Umbilical cord (tissue), 2 donors: Measurements from ENCODE around the gene CYTH4. TPM values are rescaled to one million over a fixed set of nuclear protein-coding genes. Genes with fewer than 3 reads are reported as not detected.

Source experiments
- DNase-seq: peaks from one replicate; pipeline ENCODE4 v3.0.0-alpha.2; 2015; ENCODE audit warnings: low spot score
- total RNA-seq: library from RNA; depleted of rRNA; stranded (reverse); fragments of >200 nt; gene quantifications from one replicate; pipeline ENCODE4 v1.2.3, GENCODE V29; 2014; ENCODE audit warnings: low replicate concordance; ENCODE audit not compliant: insufficient read depth

Gene CYTH4
- total RNA-seq, 1 donor from 2014 or later, result 44.8 TPM

DNA sequence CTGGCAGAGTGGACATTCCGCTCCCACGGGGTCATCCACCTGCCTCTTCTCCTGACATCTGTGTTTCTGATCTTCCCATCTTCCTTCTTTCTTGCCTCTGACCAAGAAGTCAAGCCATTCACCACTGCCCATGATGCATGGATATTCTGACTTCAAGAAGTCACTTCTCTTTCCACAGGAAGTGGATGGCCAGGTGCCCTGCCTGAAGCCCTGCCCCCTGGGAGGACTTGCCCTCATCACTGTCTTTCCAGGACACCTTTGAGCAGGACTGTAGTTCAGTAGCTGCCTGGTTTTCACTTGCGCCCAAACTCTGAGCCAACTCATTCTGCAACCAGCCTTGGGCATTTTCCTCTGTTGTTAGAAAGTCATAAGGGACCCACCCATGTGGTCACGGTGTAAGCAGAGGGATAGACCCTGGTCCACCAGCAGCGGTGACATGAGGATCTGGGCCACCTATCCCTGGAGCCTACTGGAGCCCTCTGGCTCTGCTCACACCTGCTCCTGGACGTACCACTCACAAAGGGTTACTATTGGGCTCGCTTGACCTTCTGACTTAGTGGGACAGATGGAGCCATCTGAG is 6.9 kb downstream of the CYTH4 start:
- no peak for DNase-seq

DNA sequence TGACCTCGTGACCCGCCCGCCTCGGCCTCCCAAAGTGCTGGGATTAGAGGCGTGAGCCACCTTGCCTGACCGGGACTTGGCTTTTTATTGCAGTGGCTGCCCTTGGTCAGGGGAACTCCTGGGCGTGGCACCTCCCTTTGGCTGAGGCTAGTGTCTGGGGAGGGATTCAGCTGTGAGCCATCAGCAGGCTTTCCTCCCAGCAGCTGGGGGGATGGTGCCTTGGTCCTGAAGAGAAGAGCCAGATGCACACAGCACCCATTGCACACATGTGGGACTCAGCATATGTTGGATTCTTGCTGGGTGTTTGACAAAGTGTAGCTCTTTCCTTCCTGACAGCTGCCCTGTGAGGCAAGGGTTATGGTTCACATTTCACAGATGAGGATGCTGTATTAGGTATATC is 8.4 kb downstream of the CYTH4 start:
- DNase-seq, result peak; percentile 53

DNA sequence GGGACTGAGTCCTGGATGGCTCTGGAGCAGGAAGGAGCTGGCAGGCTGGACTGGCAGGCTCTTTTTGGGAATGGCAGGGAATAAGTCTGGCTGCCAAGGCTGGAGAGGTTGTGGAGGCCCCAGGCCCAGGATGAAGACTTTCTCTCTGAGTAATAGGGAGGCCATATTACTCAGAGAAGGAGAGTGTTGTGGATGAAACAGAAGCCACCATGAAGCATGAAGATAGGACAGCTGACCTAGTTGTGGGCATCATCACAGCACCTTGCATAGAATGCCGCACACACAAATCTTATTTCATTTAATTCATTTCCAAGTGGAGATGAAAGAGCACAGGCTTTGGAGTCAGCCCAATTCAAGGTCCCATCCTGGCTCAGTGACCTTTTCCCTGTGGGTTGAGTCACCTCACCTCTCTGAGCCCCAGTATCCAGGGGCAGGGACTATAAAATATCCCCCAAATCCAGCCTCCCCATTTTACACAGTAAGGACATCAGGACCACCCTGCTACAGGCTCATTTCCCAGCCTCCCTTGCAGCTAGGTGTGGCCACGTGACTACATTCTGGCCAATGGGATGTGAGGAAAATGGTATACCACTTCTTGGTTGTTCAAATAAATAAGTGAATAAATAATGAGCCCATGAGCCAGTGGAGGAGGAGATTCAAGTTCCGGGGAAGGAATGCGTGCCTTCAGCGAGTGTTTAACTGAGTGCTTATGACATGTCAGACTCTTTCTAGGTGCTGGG is 9.4 kb downstream of the CYTH4 start:
- DNase-seq, result no peak

DNA sequence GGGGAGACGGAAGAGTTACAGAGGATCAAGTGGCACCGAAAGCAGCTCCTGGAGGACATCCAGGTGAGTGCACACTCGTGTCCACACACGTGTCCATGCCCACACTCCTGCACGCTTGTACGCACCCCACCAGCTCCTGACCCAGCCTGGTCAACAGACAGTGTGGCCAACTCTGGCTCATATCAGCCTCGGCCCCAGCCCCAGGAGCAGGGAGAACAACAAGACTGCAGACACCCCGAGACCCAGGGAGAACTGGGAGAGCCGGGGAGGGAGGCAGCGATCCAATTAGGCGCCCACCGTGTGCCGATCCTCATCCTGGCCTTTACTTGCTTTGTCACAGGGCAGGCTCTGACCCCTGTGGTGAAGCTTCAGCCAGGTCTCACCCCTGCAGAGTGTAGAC is 10.3 kb downstream of the CYTH4 start:
- DNase-seq, result no peak

DNA sequence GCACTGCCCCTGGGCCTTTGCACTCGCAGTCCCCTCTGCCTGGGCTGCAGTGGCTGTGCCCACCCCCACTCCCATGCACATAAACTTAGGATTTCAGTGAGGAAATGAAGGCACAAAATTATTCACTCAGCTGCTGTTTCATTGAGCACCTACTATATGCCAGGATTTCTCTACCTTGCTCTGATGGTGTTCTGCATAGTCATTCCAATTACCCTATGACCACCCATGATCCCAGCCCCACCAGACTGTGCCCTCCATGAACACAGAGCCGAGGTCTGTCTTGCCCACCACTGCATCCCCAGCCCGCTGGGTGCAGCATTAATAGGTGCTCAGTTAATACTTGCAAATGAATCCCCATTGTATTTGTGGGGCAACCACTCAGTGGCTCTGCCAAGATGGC is 10.9 kb downstream of the CYTH4 start:
- no peak for DNase-seq

DNA sequence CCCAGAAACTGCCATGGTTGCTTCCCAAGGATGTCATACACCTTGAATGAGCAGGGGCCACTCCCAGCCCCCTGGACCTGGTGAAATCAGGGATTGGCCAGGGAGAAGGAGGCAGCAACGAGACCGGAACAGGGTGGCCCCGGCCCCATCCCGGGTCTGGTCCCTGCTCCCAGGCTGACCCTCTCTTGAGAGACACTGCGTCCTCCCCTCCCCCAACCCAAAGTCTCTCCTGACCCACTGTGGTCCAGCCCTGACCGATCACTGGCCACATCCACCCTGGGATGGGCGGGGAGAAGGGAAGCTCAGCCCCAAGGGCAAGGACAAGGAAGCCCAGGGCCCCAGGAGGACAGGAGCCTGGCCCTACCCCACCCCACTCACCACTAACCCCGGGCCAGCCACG is 12.4 kb downstream of the CYTH4 start:
- DNase-seq, result no peak

DNA sequence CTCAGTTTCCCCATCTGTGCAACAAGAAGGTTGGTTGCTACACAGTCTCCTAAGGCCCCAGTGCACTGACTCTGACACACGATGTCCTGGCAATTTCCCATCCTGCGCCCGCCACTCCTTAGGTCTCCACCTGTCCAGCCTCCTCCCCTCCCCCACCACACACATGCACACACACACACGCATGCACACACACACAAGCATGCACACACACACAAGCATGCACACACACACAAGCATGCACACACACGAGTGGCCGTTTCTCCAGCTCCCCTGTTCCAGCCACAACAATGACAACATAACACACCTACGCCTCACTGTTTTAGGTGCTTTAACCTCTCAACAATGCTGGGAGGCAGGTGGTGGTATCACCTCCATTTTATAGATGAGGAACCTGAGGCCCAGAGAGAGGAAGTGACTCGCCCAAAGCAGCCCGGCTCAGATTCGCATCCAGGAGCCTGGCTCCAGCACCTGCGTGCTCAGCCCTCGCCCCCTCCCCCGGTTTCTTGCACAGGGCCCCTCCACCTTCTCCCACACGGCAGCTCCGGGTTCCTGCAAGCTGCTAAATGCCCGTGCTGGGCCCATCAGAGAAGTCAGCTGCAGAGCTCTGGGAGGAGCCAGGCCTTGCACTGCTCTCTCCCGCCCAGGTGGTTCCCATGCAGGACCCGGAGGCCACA is 13.0 kb downstream of the CYTH4 start:
- no peak for DNase-seq

DNA sequence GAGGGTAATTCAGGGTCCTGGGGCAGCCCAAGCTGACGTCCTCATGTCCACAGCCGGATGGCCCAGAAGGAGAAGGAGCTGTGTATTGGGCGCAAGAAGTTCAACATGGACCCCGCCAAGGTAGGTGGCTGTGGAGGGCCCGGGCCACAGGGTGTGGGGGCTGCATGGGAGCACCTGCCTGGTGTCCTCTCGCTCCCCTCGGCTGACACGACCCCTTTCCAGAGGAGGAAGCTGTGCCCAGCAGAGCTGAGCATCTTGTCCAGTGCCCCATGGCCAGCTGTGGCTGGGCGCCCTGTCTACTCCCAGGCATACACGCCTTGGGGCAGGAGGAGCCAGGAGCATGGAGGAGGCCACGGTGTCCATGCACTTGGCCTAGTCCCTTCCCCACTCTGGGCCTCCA is 13.6 kb downstream of the CYTH4 start:
- no peak for DNase-seq

DNA sequence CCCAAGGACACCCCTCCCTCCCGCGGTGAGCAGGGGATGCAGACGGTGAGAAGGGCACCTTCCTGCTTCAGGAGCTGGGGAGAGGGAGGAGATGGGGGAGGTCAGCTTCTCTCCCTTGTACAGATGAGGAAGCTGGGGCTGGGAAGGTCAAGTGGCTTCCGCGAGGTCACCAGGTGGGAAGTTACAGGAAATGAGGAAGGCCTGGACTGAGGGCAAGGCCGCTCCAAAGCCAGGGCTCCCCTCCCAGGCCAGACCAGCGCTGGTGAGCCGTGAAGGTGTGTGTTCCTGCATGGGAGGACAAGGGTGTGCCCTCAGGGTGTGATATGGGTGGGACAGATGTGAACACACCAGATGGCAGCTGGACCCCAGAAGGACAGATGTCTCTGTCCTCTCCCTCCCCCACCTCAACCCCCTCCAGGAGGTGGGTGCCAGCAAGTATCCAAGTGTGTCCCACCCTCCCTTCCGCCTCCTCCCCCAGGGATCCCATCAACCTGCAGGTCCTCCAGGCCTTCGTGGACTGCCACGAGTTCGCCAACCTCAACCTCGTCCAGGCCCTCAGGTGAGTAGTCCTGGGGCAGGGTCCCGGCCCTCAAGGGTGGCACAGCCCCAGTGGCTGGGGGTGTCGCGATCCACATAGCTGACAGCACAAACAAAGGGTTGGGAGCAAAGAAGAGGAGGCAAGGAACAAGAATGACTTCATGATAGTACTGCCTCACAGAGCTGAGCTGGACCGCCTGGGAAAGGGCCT is 16.6 kb downstream of the CYTH4 start:
- no peak for DNase-seq

DNA sequence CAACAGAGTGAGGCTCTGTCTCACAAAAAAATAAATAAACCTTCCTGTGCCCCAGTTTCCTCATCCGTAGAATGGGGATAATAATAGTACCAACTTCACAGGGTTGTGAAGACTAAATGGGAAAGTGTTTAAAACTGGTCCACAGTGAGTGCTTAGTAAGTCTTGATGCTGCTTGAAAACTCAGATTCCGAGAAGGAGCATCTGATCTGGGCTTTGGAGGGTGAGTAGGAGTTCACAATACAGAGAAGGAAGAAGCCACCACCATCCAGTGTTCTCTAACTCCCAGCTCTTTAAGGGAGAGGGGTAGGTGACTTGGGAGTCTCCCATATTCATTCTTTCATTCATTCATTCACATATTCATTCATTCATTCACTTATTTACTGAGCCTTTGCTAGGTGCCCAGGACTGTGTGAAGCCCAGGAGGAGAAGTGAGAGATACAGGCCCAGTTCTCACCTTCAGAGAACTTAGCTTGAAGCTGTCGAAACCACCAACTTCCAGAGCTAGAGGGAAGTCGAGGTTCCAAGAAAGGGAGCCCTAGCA is 17.7 kb downstream of the CYTH4 start:
- no peak for DNase-seq

DNA sequence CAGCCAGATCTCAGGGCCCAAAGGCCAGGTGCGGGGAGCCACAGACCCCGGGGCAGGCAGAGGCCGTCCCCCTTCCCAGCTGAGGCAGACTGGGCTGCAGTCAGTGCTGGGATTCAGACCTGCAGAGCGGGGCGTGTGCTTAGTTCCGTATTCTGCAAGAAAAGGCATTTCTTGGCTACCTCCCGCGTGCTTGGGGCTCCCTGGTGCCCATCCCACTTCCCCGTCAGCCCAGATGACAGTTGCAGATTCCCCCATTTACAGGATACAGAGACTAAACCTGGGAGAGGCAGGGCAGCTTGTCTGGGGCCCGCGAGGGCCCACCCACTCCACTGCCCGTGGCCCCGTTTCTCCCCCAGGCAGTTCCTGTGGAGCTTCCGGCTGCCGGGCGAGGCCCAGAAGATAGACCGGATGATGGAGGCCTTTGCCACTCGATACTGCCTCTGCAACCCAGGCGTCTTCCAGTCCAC is 18.3 kb downstream of the CYTH4 start:
- DNase-seq, result no peak

DNA sequence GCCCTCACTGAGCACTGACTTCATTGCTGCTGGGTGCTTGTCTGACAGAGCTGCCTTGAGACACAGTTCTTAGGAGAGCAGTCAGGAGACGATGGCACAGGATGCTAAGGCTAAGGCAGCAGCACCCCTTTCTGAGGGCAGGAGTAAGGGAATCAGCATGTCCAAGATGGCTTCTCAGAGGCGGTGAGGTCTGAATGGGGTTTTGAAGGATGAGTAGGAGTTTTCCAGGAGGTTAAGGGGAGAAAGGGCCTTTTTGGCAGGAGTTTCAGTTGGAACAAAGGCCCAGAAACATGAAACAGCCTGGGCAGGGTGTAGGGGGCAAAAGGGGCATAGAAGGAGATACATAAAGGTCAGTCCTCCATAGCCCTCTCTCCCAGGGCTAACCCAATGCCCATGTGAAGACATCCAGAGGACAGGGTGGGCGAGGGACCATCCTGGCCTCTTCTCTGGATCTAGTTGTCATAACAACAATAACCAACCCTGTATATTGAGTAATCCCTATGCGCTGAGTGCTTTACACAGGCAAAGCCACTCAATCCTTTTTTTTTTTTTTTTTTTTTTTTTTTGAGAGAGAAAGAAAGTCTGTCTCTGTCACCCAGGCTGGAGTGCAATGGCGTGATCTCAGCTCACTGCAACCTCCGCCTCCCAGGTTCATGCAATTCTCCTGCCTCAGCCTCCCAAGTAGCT is 19.0 kb downstream of the CYTH4 start:
- DNase-seq, result no peak

DNA sequence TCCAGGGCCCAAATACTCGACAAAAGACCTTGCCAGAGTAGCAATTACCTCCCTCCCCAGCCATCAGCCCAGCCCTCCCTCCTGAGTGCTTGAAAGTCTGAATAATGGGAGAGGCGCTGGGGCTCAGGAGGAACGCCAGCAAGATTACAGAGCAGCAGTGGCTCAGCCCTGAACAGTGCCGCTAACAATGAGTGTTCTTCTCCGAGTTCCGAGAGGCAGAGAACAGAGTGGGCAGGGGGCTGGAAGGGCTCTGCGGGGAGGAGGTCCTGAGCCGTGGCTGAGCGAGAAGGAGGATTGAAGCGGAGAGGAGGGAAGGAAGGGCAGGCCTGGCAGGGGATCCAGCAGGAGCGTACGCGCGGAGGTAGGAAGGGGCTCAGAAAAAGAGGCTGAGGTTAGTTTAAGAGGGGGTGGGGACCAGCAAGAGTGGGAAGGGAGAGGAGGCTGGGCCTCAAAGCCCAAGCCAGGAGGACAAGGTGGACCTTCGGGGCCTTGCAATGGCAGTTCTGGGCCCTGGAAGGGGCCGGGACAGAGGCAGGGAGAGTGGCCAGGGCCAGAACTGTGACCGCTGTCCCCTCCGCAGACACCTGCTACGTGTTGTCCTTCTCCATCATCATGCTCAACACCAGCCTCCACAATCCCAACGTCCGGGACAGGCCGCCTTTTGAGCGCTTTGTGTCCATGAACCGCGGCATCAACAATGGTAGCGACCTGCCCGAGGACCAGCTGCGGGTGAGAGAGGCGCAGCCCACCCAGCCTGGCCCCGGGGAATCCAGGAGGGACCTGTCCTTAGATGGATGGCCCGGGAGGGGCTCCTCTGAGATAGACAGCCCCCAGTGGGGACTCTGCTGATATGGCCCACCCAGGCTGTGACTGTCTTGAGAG is 20.6 kb downstream of the CYTH4 start:
- peak; percentile 38 for DNase-seq

DNA sequence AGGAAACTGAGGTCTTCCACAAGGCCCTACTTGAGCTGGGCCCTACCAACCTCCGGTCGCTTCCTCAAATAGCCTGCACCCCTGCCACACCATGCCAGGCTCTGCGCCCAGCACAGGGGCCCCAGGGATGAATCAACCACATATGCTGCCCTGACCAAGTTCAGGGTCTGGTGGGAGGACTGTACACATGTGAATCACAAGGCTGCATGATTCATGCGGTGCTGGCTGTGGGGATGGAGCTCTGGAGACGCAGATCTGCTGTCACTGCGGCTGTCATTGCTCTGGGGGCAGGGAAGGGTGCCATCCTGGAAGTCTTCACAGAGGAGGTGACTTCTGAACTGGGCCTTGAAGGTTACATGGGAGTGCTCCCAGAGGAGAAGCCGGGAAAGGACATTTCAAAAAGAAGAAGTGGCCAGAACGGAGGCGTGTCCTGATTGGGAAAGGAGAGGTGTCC is 21.5 kb downstream of the CYTH4 start:
- peak; percentile 56 for DNase-seq

DNA sequence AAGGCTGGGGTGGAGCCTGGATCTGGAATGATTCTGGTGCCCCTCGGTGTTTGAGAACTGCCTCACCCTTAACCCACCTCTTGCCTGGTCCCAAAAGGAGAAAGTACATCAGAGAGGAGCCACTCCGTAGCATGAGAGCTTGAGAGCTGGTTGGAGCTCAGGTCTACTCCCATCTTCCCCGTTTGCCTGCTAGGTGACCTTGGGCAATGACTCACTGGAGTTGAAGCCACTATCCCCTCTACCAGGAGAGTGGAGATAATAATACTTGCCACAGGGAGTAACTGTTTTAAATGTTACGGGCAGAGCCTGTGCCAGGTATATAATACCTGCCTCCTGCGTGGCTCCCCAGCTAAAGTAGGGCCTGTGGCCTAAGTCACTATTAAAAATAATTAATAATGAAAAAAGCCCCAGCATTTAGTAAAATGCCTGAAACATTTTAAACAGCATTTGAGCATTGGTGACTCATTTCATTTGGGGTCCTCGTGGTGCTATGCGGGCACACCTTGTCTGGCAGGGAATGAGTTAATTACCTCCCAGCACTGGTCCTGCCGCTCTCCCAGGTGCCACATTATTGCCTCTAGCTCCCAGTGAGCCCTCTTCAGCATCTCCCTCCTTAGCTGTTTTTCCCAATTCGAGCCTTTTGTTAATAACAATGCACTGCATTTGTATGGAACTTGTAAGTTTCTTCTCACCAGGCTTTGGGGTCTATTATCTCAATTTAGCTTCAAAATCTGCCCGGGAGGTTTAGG is 22.5 kb downstream of the CYTH4 start:
- DNase-seq, result no peak

DNA sequence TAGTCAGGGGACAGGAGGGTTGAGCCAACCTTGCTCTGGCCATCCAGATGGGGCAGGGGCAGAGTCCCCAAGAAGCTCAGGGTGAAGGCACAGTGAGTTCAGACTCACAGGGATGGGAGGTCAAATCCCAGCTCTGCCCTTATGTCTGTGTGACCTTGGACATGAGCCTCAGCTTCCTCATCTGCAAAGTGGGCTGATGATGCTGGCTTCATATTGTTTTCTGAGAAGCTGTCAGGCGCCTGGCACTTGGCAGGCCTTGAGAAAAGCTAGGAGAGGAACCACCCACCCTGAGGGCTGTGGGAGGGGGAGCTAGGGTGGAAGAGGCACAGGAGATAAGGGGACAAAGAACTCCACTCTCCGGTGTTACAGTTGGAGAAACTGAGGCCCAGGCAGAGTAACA is 23.6 kb downstream of the CYTH4 start:
- no peak for DNase-seq

DNA sequence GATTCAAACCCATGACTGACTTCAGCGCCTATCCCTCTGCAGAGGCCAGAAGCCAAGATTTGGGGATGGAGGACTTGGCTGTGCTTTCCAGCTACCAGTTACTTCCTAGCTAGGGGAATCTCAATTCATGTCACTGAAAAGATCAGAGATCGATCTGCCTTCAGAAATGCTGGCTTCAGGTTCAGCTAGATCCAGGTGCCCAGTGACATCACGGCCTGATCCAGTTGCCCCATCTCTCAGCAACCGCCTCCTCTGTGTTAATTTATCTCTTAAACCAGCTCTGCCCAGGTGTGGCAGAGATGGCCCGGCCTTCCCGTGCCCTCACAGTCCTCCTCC is 24.2 kb downstream of the CYTH4 start:
- DNase-seq, result no peak

DNA sequence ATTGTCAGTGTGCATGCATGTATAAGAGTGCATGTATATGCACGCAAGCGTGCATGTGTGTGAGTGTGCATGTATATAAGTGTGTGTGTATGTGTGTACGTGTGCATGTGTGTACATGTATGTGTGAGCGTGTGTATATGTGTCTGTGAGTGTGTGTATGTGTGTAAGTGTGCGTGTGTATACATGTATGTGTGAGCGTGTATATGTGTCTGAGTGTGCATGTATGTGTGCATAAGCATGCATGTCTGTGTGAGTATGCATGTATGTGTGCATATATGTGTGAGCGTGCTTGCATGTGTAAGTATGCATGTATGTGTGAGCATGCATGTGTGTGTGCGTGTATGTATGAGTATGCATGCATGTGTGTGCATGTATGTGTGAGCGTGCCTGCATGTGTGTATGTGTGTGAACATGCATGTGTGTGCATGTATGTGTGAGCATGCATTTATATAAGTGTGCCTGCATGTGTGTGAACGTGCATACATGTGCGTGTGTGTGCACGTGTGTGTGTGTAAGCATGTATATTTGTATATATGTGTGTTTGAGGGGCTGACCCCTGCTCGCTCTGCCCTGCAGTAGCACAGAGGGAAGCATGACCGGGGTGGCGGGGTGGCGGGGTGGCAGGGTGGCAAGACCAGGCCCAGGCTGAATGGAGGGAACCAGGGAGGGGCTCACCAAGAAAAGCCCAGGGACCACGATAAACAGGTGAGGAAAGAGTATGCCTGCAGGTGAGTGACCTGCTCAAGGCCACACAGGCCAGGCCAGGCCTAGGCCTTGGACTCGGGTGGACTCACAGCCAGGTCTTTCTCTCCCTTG is 26.3 kb downstream of the CYTH4 start:
- DNase-seq, result no peak
